Cardiac septum (tissue), 1 donor: Measurements from ENCODE around the gene RPL9. TPM values are rescaled to one million over a fixed set of nuclear protein-coding genes. Genes with fewer than 3 reads are reported as not detected.
"Not testable (repeated sequence)": the region's sequence is repeated elsewhere in the genome, so short reads cannot be mapped to it uniquely, and the experiment has no call there.

Experiments used
- DNase-seq: peaks from one replicate; pipeline ENCODE4 v3.0.0-alpha.2; 2020; ENCODE audit warnings: low spot score
- intact Hi-C: fragments of 100-400 bp; cut with DNase I; formaldehyde crosslinking; loops from one replicate; pipeline ENCODE4 v1.14.0; 2022
- microRNA-seq: library from miRNA; unstranded; fragments of <30 nt; microRNA quantifications from one replicate; pipeline ENCODE4 v1.2.0, GENCODE V29; 2020
- total RNA-seq: library from RNA; stranded (reverse); fragmentation: NEBNext Ultra II Directional; extraction: Animal tissue kit (Norgen Biotek cat#: 25700); gene quantifications from one replicate; pipeline ENCODE4 v1.2.1, GENCODE V29; 2021
- donor health status: DM: no; HTN: no; CAD: no.

Gene RPL9
- total RNA-seq, 1 donor from 2014 or later: 532 TPM

GRCh38 chr4:39433878-39434492 lies 24.7 kb downstream of the RPL9 start:
- no peak for DNase-seq
- intact Hi-C loops: no loop called here

GRCh38 chr4:39429476-39430334 lies 29.0 kb downstream of the RPL9 start:
- intact Hi-C loops: no loop called here
- DNase-seq: no peak

- no peak for DNase-seq
- intact Hi-C loops: no loop called here
Measured at GRCh38 chr4:39427520-39428114, 31.1 kb downstream of the RPL9 start.

- DNase-seq: no peak
- intact Hi-C loops: no loop called here
Measured at GRCh38 chr4:39426728-39427127, 32.0 kb downstream of the RPL9 start.

GRCh38 chr4:39425297-39425696 lies 33.4 kb downstream of the RPL9 start:
- intact Hi-C loops, DNase-seq: not testable (repeated sequence)

GRCh38 chr4:39422247-39422646 lies 36.5 kb downstream of the RPL9 start:
- intact Hi-C loops: no loop called here
- no peak for DNase-seq

- no peak for DNase-seq
Measured at GRCh38 chr4:39415678-39416283, 42.9 kb downstream of the RPL9 start.

GRCh38 chr4:39411561-39411960 lies 47.2 kb downstream of the RPL9 start:
- DNase-seq, intact Hi-C loops: not testable (repeated sequence)

More at GRCh38 chr4:39415678-39416283, 42.9 kb downstream of the RPL9 start:
- intact Hi-C loops: no loop called here

- intact Hi-C loops: no loop called here
- no peak for DNase-seq
Measured at GRCh38 chr4:39410415-39410814, 48.3 kb downstream of the RPL9 start.

GRCh38 chr4:39407584-39407885 lies 51.2 kb downstream of the RPL9 start:
- DNase-seq: no peak
- intact Hi-C loops: no loop called here

- DNase-seq: no peak
- intact Hi-C loops: no loop called here
Measured at GRCh38 chr4:39406763-39407583, 51.7 kb downstream of the RPL9 start, which contains the start of gene KLB. TSS of gene KLB (plus strand) at chr4:39406930. CDS start at chr4:39406950, 20 bp downstream.

Small RNAs within 50 kb of the gene (microRNA-seq; reads per million reads assigned to microRNA genes)
- not detected for gene MIR5591

Other genes starting within 250 kb of the RPL9 start
- gene RFC1, start 92.6 kb downstream of the RPL9 start, total RNA-seq: 22.3 TPM
- gene KLB, start 52.0 kb downstream of the RPL9 start, total RNA-seq: 0.05 TPM
- 15.2 TPM for gene LIAS, start 134 bp upstream of the RPL9 start, total RNA-seq
- gene UGDH, start 68.5 kb upstream of the RPL9 start, total RNA-seq: 18.1 TPM
- 12.1 TPM for gene SMIM14, start 179.9 kb upstream of the RPL9 start, total RNA-seq
- 57.0 TPM for gene UBE2K, start 239.2 kb upstream of the RPL9 start, total RNA-seq